ENCODE results near the gene MEIOB. TPM values are rescaled to one million over a fixed set of nuclear protein-coding genes. Genes with fewer than 3 reads are reported as not detected.

Gene MEIOB
- polyA plus RNA-seq, 1 of the 3 experiments (the other 2 are of a cell fraction) = not detected

DNA sequence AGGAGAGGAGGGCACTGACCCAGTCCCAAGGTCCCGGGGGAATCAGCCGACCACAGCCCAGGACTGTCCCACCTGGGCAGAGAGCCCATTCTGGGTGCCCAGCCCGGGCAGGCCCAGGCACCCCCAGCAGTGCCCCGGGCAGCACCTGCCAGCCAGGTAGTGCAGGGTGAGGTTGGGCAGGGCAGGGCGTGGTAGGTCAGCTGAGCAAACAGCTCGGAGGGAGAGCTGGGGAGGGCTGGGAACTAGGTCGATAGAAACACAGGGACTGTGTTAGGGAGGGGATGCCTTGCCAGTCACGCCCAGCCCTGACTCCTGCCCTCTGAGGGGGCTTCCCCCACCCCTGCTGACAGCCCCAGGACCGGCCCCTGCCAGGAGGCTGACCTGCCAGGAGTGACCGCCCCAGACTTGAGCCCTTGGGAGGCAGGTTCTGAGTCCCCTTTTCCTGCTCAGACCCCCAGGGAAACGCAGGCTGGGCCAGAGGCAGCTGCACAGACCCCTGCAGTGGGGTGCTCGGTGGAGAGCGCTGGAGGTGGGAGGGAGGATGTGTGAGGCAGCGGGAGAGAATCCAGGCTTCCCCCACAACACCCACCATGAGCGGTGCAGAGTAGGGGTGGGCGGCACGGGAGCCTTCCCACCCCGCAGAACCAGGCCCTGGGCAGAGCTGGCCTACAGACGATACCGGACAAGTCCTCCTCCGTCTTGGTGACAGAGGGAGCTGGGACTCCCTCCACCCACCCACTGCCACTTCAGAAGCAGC is 41.5 kb upstream of the MEIOB start:
- Histone ChIP-seq H3K4me3 (ENCODE audit: low read depth in 2 of 2, low read length in 1 of 2) (no peak overlapping the region), H2AFZ (ENCODE audit: low read depth) (no peak overlapping the region), H3K79me2 (ENCODE audit: insufficient read depth) (no peaks in the 10 kb centered on the region), H3K4me2 (no peak overlapping the region), H3K27ac (ENCODE audit: low read depth in 2 of 2, low read length in 1 of 2) (no peak overlapping the region), H3F3A (replicated peaks; ENCODE audit: insufficient read depth) (no peaks in the 10 kb centered on the region), H3K36me3 (replicated peaks in 1 of 2; ENCODE audit: control insufficient read depth in 1 of 2, insufficient read depth in 2 of 2, low read length in 1 of 2) (no peaks in the 10 kb centered on the region), H3K27me3 (ENCODE audit: insufficient read depth) (peaks cover 21% of the 10 kb centered on the region), H3K4me1 (ENCODE audit: control insufficient read depth in 1 of 2, insufficient read depth in 2 of 2, low read depth in 1 of 2, low read length in 1 of 2) (peaks cover 0 to 11% of the 10 kb centered on the region in 2 experiments; a peak in 1 of 4 replicates), H3K9me2 (no peaks in the 10 kb centered on the region), H4K20me1 (ENCODE audit: insufficient read depth) (no peaks in the 10 kb centered on the region), H3K9me3 (no peaks in the 10 kb centered on the region), H3K9ac (no peak overlapping the region)
- 67% methylated on average over 12 of the region's 21 CpGs for WGBS (ENCODE audit: low lambda C conversion rate)
- CTCF ChIA-PET = interaction anchor here (1.2 to 2.6 kb wide), 2 partner anchors 16 kb away, joined by 6 to 8 read pairs; no protein-coding TSS in a partner anchor
- no peak for DNase-seq
- no peak for TF ChIP-seq EP300 (IDR thresholded peaks at IDR 0.05; ENCODE audit: borderline replicate concordance in 1 of 2, low read depth in 1 of 2, low read length in 1 of 2)
- TF ChIP-seq FOXM1 (IDR thresholded peaks at IDR 0.05; ENCODE audit: low read depth) = no peak
- TF ChIP-seq SIN3A (IDR thresholded peaks at IDR 0.05; ENCODE audit: borderline replicate concordance, low read depth, low read length) = no peak
- TF ChIP-seq SMC3 (IDR thresholded peaks at IDR 0.05; ENCODE audit: low read depth, low read length) = no peak
- TF ChIP-seq, protein P1, sequence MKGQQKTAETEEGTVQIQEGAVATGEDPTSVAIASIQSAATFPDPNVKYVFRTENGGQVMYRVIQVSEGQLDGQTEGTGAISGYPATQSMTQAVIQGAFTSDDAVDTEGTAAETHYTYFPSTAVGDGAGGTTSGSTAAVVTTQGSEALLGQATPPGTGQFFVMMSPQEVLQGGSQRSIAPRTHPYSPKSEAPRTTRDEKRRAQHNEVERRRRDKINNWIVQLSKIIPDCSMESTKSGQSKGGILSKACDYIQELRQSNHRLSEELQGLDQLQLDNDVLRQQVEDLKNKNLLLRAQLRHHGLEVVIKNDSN (IDR thresholded peaks at IDR 0.05; ENCODE audit: borderline replicate concordance, low read depth) = no peak
- TF ChIP-seq, protein P2, sequence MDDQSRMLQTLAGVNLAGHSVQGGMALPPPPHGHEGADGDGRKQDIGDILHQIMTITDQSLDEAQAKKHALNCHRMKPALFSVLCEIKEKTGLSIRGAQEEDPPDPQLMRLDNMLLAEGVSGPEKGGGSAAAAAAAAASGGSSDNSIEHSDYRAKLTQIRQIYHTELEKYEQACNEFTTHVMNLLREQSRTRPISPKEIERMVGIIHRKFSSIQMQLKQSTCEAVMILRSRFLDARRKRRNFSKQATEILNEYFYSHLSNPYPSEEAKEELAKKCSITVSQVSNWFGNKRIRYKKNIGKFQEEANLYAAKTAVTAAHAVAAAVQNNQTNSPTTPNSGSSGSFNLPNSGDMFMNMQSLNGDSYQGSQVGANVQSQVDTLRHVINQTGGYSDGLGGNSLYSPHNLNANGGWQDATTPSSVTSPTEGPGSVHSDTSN (IDR thresholded peaks at IDR 0.05) = no peak
- no peak for TF ChIP-seq RCOR1 (IDR thresholded peaks at IDR 0.05; ENCODE audit: low read length)
- no peak for TF ChIP-seq CHD2 (IDR thresholded peaks at IDR 0.05; ENCODE audit: low read length, partially characterized antibody)
- TF ChIP-seq, protein P3, sequence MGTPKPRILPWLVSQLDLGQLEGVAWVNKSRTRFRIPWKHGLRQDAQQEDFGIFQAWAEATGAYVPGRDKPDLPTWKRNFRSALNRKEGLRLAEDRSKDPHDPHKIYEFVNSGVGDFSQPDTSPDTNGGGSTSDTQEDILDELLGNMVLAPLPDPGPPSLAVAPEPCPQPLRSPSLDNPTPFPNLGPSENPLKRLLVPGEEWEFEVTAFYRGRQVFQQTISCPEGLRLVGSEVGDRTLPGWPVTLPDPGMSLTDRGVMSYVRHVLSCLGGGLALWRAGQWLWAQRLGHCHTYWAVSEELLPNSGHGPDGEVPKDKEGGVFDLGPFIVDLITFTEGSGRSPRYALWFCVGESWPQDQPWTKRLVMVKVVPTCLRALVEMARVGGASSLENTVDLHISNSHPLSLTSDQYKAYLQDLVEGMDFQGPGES (IDR thresholded peaks at IDR 0.05; ENCODE audit: low read depth, low read length) = no peak
- no peak for TF ChIP-seq GABPA (IDR thresholded peaks at IDR 0.05; ENCODE audit: low read depth)
- TF ChIP-seq RAD21 (IDR thresholded peaks at IDR 0.05; ENCODE audit: low read length) = no peak
- TF ChIP-seq, protein P4, sequence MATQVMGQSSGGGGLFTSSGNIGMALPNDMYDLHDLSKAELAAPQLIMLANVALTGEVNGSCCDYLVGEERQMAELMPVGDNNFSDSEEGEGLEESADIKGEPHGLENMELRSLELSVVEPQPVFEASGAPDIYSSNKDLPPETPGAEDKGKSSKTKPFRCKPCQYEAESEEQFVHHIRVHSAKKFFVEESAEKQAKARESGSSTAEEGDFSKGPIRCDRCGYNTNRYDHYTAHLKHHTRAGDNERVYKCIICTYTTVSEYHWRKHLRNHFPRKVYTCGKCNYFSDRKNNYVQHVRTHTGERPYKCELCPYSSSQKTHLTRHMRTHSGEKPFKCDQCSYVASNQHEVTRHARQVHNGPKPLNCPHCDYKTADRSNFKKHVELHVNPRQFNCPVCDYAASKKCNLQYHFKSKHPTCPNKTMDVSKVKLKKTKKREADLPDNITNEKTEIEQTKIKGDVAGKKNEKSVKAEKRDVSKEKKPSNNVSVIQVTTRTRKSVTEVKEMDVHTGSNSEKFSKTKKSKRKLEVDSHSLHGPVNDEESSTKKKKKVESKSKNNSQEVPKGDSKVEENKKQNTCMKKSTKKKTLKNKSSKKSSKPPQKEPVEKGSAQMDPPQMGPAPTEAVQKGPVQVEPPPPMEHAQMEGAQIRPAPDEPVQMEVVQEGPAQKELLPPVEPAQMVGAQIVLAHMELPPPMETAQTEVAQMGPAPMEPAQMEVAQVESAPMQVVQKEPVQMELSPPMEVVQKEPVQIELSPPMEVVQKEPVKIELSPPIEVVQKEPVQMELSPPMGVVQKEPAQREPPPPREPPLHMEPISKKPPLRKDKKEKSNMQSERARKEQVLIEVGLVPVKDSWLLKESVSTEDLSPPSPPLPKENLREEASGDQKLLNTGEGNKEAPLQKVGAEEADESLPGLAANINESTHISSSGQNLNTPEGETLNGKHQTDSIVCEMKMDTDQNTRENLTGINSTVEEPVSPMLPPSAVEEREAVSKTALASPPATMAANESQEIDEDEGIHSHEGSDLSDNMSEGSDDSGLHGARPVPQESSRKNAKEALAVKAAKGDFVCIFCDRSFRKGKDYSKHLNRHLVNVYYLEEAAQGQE (IDR thresholded peaks at IDR 0.05; ENCODE audit: low read depth, low read length) = no peak
- TF ChIP-seq NFIC (IDR thresholded peaks at IDR 0.05; ENCODE audit: borderline replicate concordance) = no peak
- TF ChIP-seq TEAD4 (IDR thresholded peaks at IDR 0.05; ENCODE audit: borderline replicate concordance, insufficient read depth) = no peak
- TF ChIP-seq, protein P5, sequence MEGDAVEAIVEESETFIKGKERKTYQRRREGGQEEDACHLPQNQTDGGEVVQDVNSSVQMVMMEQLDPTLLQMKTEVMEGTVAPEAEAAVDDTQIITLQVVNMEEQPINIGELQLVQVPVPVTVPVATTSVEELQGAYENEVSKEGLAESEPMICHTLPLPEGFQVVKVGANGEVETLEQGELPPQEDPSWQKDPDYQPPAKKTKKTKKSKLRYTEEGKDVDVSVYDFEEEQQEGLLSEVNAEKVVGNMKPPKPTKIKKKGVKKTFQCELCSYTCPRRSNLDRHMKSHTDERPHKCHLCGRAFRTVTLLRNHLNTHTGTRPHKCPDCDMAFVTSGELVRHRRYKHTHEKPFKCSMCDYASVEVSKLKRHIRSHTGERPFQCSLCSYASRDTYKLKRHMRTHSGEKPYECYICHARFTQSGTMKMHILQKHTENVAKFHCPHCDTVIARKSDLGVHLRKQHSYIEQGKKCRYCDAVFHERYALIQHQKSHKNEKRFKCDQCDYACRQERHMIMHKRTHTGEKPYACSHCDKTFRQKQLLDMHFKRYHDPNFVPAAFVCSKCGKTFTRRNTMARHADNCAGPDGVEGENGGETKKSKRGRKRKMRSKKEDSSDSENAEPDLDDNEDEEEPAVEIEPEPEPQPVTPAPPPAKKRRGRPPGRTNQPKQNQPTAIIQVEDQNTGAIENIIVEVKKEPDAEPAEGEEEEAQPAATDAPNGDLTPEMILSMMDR (IDR thresholded peaks at IDR 0.05) = no peak
- POLR2A ChIA-PET = no interaction called here

Data from SK-N-SH (cell line).